CD14-positive monocyte (primary cell): ENCODE data around the gene CACNA2D2. TPM values are rescaled to one million over a fixed set of nuclear protein-coding genes. Genes with fewer than 3 reads are reported as not detected.

Experiments used
- DNase-seq, 3 donors: peaks; one replicate each; pipeline ENCODE4 v3.0.0-alpha.2; 2011 to 2022
- H2AFZ ChIP-seq: 2 replicates; pipeline ENCODE4 v1.6.0; 2012; ENCODE audit warnings: mild to moderate bottlenecking, low read depth, low read length, inconsistent platforms; ENCODE audit not compliant: insufficient read depth, poor library complexity, severe bottlenecking
- H3K27ac ChIP-seq, 2 donors: 1 replicate in 1 of 2; 2 replicates in 1 of 2; pipeline ENCODE4 v1.5.1; 2012 to 2013; ENCODE audit warnings: low read length in 2 of 2, control low read depth in 1 of 2, inconsistent platforms in 1 of 2, low read depth in 1 of 2, mild to moderate bottlenecking in 1 of 2
- H3K27me3 ChIP-seq, 2 donors: one replicate each; pipeline versions ENCODE4 v1.6.0 to v1.6.1; 2011 to 2013; ENCODE audit warnings: low read length in 2 of 2; ENCODE audit not compliant: control insufficient read depth in 2 of 2, insufficient read depth in 2 of 2
- H3K36me3 ChIP-seq, 2 donors: replicated peaks in 1 of 2; 1 replicate in 1 of 2; 2 replicates in 1 of 2; pipeline versions ENCODE4 v1.5.1 to v1.6.1; 2012 to 2013; ENCODE audit warnings: low read length in 2 of 2, control low read depth in 1 of 2, inconsistent platforms in 1 of 2, mild to moderate bottlenecking in 1 of 2; ENCODE audit not compliant: insufficient read depth in 2 of 2, control insufficient read depth in 1 of 2
- H3K4me1 ChIP-seq, 2 donors: 1 replicate in 1 of 2; 2 replicates in 1 of 2; pipeline versions ENCODE4 v1.5.1 to v1.6.1; 2012 to 2013; ENCODE audit warnings: low read length in 2 of 2, control low read depth in 1 of 2, inconsistent platforms in 1 of 2, mild to moderate bottlenecking in 1 of 2, moderate library complexity in 1 of 2; ENCODE audit not compliant: insufficient read depth in 2 of 2, control insufficient read depth in 1 of 2
- H3K4me2 ChIP-seq: replicated peaks from 2 replicates; pipeline ENCODE3; 2012; ENCODE audit warnings: low read length, moderate library complexity, mild to moderate bottlenecking; ENCODE audit not compliant: poor library complexity, severe bottlenecking; ENCODE audit errors: extremely low read depth
- H3K4me3 ChIP-seq, 3 experiments: fragments of 200-600 bp in 1 of 3; sonication (generic) in 1 of 3; replicated peaks in 1 of 3; 1 replicate in 2 of 3; 2 replicates in 1 of 3; pipeline ENCODE4 v1.5.1; 2011 to 2013; ENCODE audit warnings: low read length in 3 of 3, mild to moderate bottlenecking in 3 of 3, control low read depth in 2 of 3, low read depth in 2 of 3, inconsistent platforms in 1 of 3, moderate library complexity in 1 of 3
- H3K79me2 ChIP-seq: 2 replicates; pipeline ENCODE4 v1.6.0; 2012; ENCODE audit warnings: mild to moderate bottlenecking, control low read depth, inconsistent platforms, low read length, moderate library complexity; ENCODE audit not compliant: insufficient read depth
- H3K9ac ChIP-seq: 2 replicates; pipeline ENCODE4 v1.6.0; 2017; ENCODE audit warnings: low read length, mild to moderate bottlenecking; ENCODE audit not compliant: insufficient read depth, poor library complexity, severe bottlenecking
- H3K9me3 ChIP-seq, 2 donors: replicated peaks in 1 of 2; 1 replicate in 1 of 2; 2 replicates in 1 of 2; pipeline versions ENCODE4 v1.5.1 to v1.6.1; 2012 to 2013; ENCODE audit warnings: low read length in 2 of 2, control low read depth in 1 of 2; ENCODE audit not compliant: control insufficient read depth in 1 of 2, insufficient read depth in 1 of 2
- H4K20me1 ChIP-seq: 2 replicates; pipeline ENCODE4 v1.6.0; 2012; ENCODE audit warnings: mild to moderate bottlenecking, low read length, control low read depth, moderate library complexity; ENCODE audit not compliant: insufficient read depth
- H3K27ac Mint-ChIP-seq, 7 donors: one replicate each; pipeline ENCODE4 v1.8.0; 2020; ENCODE audit warnings: mild to moderate bottlenecking in 7 of 7, mixed read lengths in 7 of 7, moderate library complexity in 6 of 7, inconsistent platforms in 2 of 7
- H3K27me3 Mint-ChIP-seq, 3 donors: one replicate each; pipeline ENCODE4 v1.8.0; 2021 to 2022; ENCODE audit warnings: low read depth in 3 of 3, mild to moderate bottlenecking in 3 of 3, mixed read lengths in 3 of 3, moderate library complexity in 3 of 3, inconsistent platforms in 1 of 3
- H3K36me3 Mint-ChIP-seq, 2 donors: one replicate each; pipeline ENCODE4 v1.8.0; 2020; ENCODE audit warnings: mixed read lengths in 2 of 2, inconsistent platforms in 1 of 2, mild to moderate bottlenecking in 1 of 2
- H3K4me1 Mint-ChIP-seq: one replicate; pipeline ENCODE4 v1.8.0; 2020; ENCODE audit warnings: mild to moderate bottlenecking, mixed read lengths
- H3K4me3 Mint-ChIP-seq, 2 donors: one replicate each; pipeline ENCODE4 v1.8.0; 2020; ENCODE audit warnings: mild to moderate bottlenecking in 2 of 2, mixed read lengths in 2 of 2, moderate library complexity in 1 of 2
- H3K9me3 Mint-ChIP-seq, 7 donors: one replicate each; pipeline ENCODE4 v1.8.0; 2020 to 2022; ENCODE audit warnings: mixed read lengths in 7 of 7, mild to moderate bottlenecking in 6 of 7, moderate library complexity in 6 of 7, inconsistent platforms in 2 of 7
- WGBS: methylation state at CpG from one replicate; pipeline ENCODE4 v1.1.5; 2013; ENCODE audit warnings: missing lambda C conversion rate; ENCODE audit not compliant: insufficient coverage; 5-methylcytosine and 5-hydroxymethylcytosine counted together
- intact Hi-C, 2 donors: fragments of 100-400 bp; cut with micrococcal nuclease; formaldehyde crosslinking; loops; one replicate each; pipeline versions ENCODE4 v1.15.0 to v1.15.1; 2023
- polyA plus RNA-seq, 3 donors: library from polyadenylated mRNA; depleted of rRNA in 1 of 3; unstranded in 2 of 3; stranded (reverse) in 1 of 3; fragments of 300-500 nt in 2 of 3; fragments of >200 nt in 1 of 3; fragmentation: Illumina TruSeq in 2 of 3; gene quantifications; 1 replicate in 2 of 3; 2 replicates in 1 of 3; pipeline ENCODE4 v1.2.3, GENCODE V29; 2012 to 2021
- TF ChIP-seq, protein P1 (sequence below): fragments of 200-600 bp; IDR thresholded peaks from one replicate; pipeline ENCODE4 v1.8.0; 2022; ENCODE audit warnings: antibody characterized with exemption, mild to moderate bottlenecking

The CACNA2D2 gene
- polyA plus RNA-seq, 3 donors, result 0.09 to 0.16 TPM; not detected in 1

DNA sequence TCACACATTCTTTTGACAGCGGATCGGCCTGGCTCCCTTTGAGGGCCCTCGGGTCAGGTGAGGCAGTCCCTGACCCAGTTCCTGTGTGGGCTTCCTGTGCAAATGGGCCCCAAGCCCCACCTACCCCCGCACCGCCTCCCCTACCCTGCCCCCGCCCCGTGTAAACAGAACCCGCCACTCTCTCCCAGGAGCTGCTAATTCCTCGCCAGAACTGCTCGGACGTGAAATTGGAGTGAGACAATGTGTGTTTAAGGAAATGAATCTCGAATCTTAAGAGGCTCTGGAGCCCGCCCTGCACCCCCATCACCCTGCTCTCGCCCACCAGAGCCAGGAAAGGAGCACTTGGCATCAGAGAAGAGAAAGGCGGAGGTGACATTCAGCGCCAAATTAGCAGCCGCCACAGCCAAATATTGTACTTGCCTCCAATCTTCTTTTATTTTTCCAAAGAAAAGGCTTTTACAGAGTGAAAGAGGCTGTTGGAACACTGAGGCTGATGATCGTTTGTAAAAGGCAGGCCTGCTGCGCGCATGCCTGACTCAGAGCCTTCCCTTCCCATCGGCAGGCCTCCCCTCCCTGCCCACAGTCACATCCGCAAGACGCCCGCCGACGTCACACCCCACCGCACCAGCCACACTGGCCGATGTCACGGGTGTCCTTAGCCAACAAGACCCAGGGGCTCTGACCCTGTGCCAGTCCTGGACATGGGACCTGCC is 53.1 kb downstream of the CACNA2D2 start:
- Mint-ChIP-seq H3K4me3 (peak overlapping the region; percentile 74 to 84), H3K36me3 (no peaks in the 10 kb centered on the region), H3K9me3 (no peaks in the 10 kb centered on the region), H3K4me1 (peaks cover 37% of the 10 kb centered on the region), H3K27me3 (peaks cover 0 to 3% (median 1%) of the 10 kb centered on the region in 3 donors), H3K27ac (peak overlapping the region; percentile 85 to 97 (median 94))
- peak overlapping the region; percentile 46 for H3K9ac ChIP-seq
- 23% methylated on average over 16 of the region's 29 CpGs for WGBS
- peak overlapping the region; percentile 59 for H3K4me2 ChIP-seq
- peak overlapping the region in 1 of 3 experiments; percentile 47 for H3K4me3 ChIP-seq
- H3K27me3 ChIP-seq, result no peaks in the 10 kb centered on the region
- no peaks in the 10 kb centered on the region for H3K36me3 ChIP-seq
- H4K20me1 ChIP-seq, result no peaks in the 10 kb centered on the region
- H3K4me1 ChIP-seq, result peaks cover 22 to 38% of the 10 kb centered on the region in 2 donors
- H3K9me3 ChIP-seq, result no peaks in the 10 kb centered on the region
- peak overlapping the region; percentile 14 to 82 for H3K27ac ChIP-seq
- H3K79me2 ChIP-seq, result no peaks in the 10 kb centered on the region
- intact Hi-C loops, result no loop called here
- TF ChIP-seq, protein P1, sequence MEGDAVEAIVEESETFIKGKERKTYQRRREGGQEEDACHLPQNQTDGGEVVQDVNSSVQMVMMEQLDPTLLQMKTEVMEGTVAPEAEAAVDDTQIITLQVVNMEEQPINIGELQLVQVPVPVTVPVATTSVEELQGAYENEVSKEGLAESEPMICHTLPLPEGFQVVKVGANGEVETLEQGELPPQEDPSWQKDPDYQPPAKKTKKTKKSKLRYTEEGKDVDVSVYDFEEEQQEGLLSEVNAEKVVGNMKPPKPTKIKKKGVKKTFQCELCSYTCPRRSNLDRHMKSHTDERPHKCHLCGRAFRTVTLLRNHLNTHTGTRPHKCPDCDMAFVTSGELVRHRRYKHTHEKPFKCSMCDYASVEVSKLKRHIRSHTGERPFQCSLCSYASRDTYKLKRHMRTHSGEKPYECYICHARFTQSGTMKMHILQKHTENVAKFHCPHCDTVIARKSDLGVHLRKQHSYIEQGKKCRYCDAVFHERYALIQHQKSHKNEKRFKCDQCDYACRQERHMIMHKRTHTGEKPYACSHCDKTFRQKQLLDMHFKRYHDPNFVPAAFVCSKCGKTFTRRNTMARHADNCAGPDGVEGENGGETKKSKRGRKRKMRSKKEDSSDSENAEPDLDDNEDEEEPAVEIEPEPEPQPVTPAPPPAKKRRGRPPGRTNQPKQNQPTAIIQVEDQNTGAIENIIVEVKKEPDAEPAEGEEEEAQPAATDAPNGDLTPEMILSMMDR, result no peak
- peak; percentile 93 to 95 (median 95) for DNase-seq
- no peak overlapping the region for H2AFZ ChIP-seq

DNA sequence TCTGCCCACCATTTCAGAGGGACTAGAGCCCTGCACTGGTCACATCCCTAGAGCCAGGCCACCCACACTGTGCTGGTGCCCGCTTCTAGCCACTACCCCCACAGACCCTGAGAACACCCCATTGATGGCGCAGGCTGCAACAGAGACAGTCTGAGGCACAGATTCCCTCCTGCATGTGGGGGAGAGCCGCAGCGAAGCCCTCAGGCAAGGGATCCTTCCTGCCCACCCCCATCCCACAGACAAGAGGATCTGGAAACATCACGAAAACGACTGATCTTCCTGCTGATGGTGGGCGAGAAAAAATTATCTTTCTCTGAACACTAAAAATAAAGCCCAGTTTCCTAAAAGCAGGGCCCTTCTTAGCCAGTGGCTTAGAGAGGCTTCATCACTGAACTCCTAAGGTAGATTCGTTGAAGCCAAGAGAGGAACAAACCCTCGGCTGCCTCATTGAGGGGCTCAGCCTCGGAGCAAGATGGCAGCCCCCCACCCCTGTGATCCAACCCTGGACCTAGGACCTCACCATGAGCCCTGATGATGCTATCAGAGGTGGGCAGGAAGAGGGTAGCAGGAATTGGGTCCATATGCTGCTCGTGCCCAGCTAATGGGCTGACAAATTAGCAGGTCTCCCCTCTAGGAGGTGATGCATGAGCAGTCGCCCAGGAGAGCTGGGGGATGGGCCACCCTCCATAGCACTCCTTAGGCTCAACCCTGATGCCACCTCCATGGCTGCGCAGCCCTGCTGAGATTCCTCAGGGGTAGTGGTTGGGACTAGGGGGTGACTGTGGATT is 54.5 kb downstream of the CACNA2D2 start:
- Histone ChIP-seq H3K4me3 (no peak overlapping the region), H3K27ac (peak overlapping the region in 1 of 2 donors; percentile 76), H2AFZ (no peak overlapping the region), H3K36me3 (no peaks in the 10 kb centered on the region), H3K9me3 (no peaks in the 10 kb centered on the region), H3K4me2 (no peak overlapping the region), H3K9ac (no peak overlapping the region), H4K20me1 (no peaks in the 10 kb centered on the region), H3K4me1 (peaks cover 22 to 38% of the 10 kb centered on the region in 2 donors), H3K79me2 (no peaks in the 10 kb centered on the region), H3K27me3 (no peaks in the 10 kb centered on the region)
- intact Hi-C loops, result no loop called here
- TF ChIP-seq, protein P1, result no peak
- no peak overlapping the region for H3K4me3 Mint-ChIP-seq
- no peaks in the 10 kb centered on the region for H3K36me3 Mint-ChIP-seq
- 81% methylated on average over 5 of the region's 13 CpGs for WGBS
- DNase-seq, result no peak
- peaks cover 0 to 5% (median 1%) of the 10 kb centered on the region in 3 donors for H3K27me3 Mint-ChIP-seq
- H3K9me3 Mint-ChIP-seq, result no peaks in the 10 kb centered on the region
- peaks cover 37% of the 10 kb centered on the region for H3K4me1 Mint-ChIP-seq
- H3K27ac Mint-ChIP-seq, result peak overlapping the region; percentile 20 to 97 (median 82)
